HG03575 (cell line): Measurements from ENCODE around the gene PRRC2C.
"Not testable (repeated sequence)": the region's sequence is repeated elsewhere in the genome, so short reads cannot be mapped to it uniquely, and the experiment has no call there.

ENCODE experiments used
- ATAC-seq: cut with Tn5 transposase; IDR thresholded peaks from one replicate; pipeline ENCODE4 v1.9.1; 2021; ENCODE audit not compliant: unreplicated experiment, insufficient number of reproducible peaks, low FRiP score; ENCODE audit errors: extremely low read depth

The PRRC2C gene

GRCh38 chr1:171485375-171486047 lies at the start of gene PRRC2C:
PRRC2C (plus strand) TSS chr1:171485530; CDS start chr1:171512089, 26,559 bp downstream.
- ATAC-seq = peak; percentile 83

GRCh38 chr1:171438441-171438840 lies 46.9 kb upstream of the PRRC2C start:
- no peak for ATAC-seq

DNA sequence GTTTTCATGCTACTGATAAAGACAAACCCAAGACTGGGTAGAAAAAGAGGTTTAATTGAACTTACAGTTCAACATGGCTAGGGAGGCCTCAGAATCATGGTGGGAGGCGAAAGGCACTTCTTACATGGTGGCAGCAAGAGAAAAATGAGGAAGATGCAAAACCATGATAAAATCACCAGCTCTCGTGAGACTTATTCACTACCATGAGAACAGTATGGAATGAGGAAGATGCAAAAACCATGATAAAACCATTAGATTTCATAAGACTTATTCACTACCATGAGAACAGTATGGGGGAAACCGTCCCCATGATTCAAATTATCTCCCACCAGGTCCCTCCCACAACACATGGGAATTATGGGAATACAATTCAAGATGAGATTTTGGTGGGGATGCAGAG lies 45.1 kb upstream of the PRRC2C start:
- not testable (repeated sequence) for ATAC-seq

GRCh38 chr1:171441278-171441895 lies 43.9 kb upstream of the PRRC2C start:
- not testable (repeated sequence) for ATAC-seq

- ATAC-seq = no peak
Measured at GRCh38 chr1:171446386-171446785, 38.9 kb upstream of the PRRC2C start.

DNA sequence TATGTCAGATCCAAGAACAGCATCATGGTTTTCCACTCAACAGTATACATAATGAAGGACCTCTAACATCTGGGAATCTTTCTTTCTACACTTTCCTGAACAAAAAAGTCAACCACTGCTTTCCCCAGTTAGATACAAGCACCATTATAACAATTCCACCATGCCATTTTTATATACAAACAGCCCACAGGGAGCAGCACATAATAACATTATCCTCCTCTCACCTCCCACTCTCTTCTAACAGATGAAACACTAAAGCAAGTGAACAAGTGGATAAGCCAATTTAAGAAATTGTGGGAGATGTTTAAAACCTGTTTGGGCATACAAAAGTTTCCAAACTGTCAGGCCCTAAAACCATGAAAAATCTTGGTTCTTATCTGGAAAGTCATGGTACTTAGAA lies 29.4 kb upstream of the PRRC2C start:
- no peak for ATAC-seq

DNA sequence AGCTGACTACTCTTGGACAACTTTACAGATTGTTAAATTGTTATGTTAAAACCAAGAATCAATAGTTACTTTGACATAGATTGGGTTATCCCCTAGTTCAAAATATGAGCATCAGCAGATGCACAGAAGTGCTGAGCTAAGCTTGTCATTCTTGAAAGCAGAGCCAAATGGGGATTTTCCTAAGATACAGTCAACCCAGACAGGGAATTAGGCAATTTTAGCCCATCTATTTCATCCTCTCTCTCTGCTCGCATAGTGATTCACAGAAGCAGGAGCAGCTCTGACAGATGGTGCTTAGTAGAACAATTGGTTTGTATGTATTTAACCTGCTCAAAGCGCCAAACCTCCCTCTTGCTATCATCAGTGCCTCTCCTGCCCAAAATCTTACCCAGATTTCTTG lies 27.9 kb upstream of the PRRC2C start:
- ATAC-seq = no peak

- ATAC-seq = no peak
Measured at GRCh38 chr1:171460018-171460620, 25.2 kb upstream of the PRRC2C start.

GRCh38 chr1:171467626-171468025 lies 17.7 kb upstream of the PRRC2C start:
- ATAC-seq = no peak

DNA sequence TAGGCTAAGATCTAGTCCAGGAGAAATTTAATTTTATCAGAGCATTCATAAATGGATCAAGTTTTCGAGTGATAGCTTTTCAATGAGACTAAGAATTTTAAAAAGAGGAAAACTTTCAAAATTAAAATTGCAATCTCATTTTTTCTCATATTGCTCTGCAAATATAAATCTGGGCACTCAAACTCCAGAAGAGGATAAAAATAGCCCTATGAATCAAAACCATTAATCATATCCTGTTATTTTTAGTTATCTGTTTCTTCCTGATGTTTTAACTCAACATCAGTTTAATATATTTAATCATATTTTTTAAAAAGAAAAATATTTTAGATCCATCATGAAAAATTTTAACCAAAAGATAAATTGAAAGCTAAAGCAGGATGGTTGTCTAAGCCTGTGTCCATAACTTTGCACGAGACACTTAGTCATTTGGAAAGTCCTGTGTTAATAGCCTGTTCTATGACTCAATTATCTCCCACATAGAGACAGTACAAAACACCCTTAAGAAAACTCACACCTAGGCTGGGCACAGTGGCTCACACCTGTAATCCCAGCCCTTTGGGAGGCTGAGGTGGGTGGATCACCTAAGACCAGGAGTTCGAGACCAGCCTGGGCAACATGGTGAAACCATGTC lies 17.1 kb upstream of the PRRC2C start:
- ATAC-seq = no peak

DNA sequence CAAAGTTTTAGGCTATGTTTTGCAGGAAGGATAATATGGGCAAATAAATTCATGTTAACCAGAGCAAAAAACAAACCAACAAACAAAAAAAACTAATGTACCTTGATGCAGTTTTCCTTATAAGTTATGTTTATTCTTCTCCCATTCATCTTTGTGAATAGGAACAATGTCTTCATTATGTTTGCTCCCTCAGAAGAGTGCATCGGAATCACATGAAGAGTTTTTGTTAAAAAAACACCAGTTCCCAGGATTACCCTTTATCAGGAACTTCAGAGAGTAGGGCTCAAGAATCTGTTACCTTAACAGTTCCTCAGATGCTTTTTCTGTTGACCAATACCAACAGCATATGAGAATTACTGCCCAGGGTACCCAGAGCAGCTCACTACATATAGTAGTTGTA lies 14.6 kb upstream of the PRRC2C start:
- no peak for ATAC-seq

- ATAC-seq = no peak
Measured at GRCh38 chr1:171472183-171472647, 13.1 kb upstream of the PRRC2C start.

GRCh38 chr1:171476829-171477228 lies 8.5 kb upstream of the PRRC2C start:
- ATAC-seq = no peak

GRCh38 chr1:171477804-171478203 lies 7.5 kb upstream of the PRRC2C start:
- no peak for ATAC-seq

DNA sequence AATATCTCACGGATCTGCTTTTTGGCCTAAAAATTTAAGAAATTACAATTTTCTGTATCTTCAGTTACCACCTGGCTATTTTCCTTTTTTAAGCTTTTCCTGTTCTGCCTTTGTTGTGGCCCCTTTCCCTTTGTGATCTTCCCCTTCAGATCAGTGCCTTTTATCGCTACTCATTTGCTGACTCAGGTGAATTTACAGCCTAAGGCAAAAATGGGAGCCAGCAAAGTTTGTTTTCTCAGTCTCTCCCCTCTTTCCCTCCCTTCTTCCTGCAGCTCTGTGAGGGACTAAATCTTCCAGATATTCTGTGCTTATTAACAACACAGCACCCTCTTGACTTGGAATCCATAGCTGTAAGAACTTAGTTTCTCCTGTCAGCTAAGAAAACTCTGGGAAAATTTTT lies 5.3 kb upstream of the PRRC2C start:
- no peak for ATAC-seq

DNA sequence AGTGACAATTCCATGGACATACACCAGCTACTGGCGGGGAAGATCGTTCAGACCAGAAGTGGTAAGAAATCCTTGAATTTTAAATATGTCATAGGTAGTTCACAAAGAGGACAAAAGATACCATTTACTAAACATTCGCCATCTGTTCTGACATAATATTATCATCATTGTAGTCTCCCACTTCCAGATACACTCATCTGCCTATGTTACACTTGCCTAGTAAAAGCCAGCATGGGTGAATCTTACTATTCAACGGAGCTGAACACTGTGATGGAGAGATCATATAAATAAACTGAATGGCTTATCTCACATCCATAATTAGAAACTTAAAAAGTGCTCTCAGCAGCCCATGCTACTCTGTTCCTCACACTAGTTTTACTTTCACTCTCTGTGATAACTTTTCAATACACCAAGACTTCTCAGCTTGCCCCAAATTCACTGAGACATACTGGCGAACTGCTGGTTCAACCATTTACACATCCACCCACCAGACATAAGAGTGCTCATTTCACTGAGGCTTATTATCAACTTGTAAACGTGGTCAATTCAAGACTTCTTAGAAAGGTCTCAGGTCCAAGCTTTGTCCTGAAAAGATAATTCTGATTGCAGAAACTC lies 463 bp upstream of the PRRC2C start:
- ATAC-seq = peak; percentile 29

DNA sequence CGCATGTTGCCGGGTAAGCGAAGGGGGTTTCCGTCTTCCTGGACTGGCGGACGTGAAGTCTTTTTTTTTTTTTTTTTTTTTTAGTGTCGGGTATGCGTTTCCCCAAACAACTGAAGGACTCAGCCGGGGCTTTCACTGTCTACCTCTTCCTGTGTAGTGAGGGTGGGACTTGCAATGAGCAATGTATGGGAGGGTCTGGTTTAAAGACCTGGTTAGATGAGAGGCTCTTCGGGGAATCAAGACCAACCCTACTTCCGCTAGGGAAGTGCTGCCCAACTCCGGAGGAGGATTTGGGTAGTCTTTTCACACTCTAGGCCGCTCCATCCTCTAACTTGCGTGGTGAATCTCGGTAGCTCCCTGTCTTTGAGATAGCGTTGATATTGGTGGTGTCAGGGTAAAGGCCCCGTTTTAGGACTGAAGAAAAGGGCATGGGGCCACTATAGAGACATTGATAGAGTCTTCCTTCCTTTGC lies 754 bp downstream of the PRRC2C start:
- peak; percentile 19 for ATAC-seq

- ATAC-seq = no peak
Measured at GRCh38 chr1:171487038-171487437, 1.7 kb downstream of the PRRC2C start.

GRCh38 chr1:171488190-171488929 lies 3.0 kb downstream of the PRRC2C start:
- ATAC-seq = no peak
